HG03159 (cell line): ENCODE data around the gene ASAP2.

Experiments
- ATAC-seq: cut with Tn5 transposase; IDR thresholded peaks from one replicate; pipeline ENCODE4 v1.9.1; 2021; ENCODE audit warnings: mild to moderate bottlenecking, moderate library complexity; ENCODE audit not compliant: unreplicated experiment

ASAP2 gene

DNA sequence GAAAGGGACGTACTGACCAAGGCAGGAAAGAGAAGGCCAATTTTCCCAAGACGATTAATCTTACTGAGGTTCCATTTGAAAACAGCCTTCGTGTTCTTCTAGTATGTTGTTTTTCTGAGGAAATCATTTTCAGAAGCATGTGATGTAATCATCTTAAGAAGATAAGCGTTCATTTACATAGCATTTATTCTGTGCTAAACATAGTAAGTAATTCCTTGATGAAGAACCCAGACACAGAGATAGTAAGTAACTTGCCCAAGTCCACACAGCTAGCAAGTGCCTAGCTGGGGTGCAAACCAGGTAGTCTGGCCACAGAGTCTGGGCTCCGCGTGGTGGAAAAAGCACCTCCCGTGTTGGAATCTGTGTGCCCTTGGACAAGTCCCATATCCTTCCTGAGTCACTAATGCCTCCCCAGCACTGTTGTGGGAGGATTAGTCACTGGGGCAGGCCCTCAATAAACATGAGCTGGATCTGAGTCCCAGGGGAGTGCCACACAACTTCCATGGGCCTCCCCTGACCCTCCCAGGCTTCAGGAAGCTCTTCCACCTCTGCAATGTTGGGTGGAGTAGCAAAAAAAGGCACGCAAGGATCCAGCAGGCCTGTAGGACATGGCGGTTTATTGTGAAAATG, 26.9 kb upstream of the ASAP2 start:
- ATAC-seq = no peak

GRCh38 chr2:9184361-9184760, 22.3 kb upstream of the ASAP2 start:
- no peak for ATAC-seq

DNA sequence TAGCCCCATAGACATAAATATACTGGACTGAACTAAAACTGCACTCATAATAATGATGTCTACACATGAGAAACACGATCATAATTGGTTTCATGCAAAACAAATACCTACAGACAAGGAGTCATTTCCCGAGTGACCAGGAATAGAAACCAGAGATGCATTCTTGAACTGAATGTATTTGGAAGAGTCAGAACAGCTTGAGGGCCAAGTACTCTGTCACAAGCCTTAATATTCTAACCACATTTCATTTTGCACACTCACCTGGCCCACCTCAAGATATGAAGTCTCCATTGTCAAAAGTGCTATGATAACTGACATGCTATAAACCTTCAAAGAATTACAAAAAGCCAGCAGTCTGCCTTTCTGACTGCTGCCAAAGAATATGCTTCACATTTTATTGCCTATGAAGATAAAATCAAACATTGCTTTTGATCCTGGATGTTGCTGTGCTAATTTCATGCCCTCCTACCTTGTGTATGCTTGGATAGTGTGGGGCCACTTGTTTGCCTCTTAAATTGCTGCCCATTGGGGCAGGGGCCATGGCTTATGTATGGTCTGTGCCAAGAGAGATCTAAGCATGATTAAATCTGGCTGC, 18.9 kb upstream of the ASAP2 start:
- no peak for ATAC-seq

DNA sequence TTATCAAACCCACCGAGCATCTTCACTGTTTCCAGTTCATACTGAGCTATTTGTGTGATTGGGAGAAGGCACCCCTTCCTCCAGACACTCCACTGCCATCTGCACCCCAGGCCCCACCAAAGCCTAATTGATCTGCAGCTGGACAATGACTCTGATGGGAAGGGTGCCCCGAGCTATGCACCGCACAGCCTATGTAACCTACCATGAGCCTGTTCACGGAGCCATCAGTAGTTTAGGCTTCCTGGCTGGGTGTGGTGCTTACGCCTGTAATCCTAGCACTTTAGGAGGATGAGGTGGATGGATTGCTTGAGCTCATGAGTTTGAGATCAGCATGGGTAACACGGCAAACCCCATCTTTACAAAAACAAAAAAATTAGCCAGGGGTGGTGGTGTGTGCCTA, 17.8 kb upstream of the ASAP2 start:
- ATAC-seq = no peak

GRCh38 chr2:9189901-9190300, 16.7 kb upstream of the ASAP2 start:
- ATAC-seq = no peak

- no peak for ATAC-seq
Observed at GRCh38 chr2:9191041-9191481, 15.6 kb upstream of the ASAP2 start.

GRCh38 chr2:9192712-9193111, 13.9 kb upstream of the ASAP2 start:
- no peak for ATAC-seq

DNA sequence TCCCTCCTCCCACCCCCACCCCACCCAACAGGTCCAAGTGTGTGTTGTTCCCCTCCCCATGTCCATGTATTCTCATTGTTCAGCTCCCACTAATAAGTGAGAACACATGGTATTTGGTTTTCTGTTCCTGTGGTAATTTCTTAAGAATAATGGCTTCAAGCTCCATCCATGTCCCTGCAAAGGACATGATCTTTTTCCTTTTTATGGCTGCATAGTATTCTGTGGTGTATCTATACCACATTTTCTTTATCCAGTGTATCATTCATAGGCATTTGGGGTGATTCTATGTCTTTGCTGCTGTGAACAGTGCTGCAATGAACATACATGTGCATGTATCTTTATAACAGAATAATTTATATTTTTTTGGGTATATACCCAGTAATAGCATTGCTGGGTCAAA, 12.3 kb upstream of the ASAP2 start:
- ATAC-seq = no peak

- no peak for ATAC-seq
Observed at GRCh38 chr2:9196637-9197036, 10.0 kb upstream of the ASAP2 start.

- no peak for ATAC-seq
Observed at GRCh38 chr2:9197916-9198315, 8.7 kb upstream of the ASAP2 start.

DNA sequence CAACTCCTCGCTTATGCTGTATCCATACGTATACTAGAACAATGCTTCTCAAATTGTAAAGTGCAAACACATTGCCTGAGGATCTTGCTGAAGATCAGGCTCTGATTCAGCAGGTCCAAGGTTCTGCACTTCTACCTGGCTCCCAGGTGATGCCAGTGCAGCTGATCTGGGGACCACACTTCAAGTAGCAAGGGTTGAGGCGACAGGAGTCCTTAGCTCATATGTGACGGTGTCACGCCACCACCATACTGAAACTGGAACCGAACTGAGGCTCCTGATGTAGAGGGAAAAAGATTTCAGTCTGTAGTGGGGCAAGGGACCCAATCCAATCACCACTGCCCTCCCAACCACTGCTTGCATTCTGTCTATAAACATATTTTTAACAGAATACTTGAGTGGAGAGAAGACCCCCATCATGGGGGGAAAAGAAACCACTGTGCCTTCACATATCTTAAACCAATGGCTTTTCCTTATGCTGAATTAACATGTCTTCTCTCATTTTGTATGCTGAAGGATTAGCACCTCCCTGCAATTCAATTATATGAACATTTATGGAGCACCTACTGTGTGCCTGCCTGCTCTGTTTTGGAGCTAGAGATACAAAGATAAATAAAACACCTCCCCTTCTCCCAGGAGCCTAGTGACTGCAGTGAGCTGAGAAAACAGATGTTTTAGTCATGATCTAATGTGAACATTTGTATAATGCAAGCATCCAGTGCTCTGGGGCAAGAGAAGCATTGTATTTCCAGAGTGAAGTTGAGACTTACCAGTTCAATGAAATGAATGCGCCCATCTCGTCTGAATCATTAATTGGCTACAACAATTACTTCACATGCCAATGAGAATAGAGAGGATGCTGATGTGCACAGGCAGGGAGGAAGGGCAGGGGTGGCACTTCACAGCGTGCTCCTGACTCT, 6.6 kb upstream of the ASAP2 start:
- no peak for ATAC-seq

- ATAC-seq = no peak
Observed at GRCh38 chr2:9200633-9201015, 6.0 kb upstream of the ASAP2 start.

DNA sequence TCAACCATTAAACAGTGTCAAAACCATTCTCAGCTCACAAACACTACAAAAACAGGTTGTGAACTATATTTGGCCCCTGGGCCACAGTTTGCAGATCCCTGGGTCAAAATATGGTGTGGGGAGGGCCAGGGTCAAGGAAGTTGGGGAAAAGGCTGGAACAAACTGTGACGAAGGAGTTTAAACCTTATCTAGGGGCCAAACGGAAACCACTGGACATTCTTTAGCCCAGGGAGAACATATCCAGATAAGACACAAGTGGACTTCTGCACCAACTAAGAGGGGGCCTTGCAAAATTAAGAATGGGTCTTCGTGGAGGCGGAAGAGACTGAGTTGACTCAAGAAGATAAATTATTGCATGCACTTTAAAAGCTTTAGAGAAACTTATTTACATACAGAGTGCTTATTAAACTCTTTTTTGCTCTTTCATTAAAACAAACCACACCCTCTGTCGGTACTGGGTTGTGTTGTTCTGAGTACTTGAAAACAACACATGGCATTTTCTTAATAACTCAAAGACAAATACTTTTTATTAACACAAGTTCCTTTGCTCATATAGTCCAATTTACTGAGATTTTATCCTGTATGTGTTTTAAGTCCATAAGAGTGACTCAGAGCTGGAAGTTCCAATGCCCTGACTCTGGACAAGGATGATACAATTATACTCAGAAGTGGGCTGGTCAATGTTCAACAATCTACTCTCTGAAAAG, 5.3 kb upstream of the ASAP2 start:
- ATAC-seq = no peak

GRCh38 chr2:9203006-9203405, 3.6 kb upstream of the ASAP2 start:
- ATAC-seq = no peak

GRCh38 chr2:9203876-9204275, 2.7 kb upstream of the ASAP2 start:
- no peak for ATAC-seq

GRCh38 chr2:9204939-9205338, 1.7 kb upstream of the ASAP2 start:
- no peak for ATAC-seq

DNA sequence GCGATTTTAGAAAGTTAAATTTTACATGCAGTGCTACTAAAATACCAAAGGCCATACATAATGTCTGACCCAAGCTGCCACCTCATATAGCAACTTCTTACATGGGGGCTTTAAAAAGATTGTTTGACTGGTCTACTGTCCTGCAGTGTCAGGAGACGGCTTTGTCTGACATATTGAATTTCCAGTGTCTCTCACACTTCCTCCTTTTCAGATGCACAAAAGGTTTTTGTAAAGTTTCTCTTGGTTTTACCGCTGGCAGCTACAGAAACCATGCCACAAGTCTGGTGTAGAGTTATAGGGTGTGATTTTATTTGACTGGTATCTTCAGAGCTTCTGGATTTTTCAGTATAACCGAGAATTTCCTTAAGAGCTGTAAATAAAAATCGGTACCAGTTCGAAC, 1.1 kb upstream of the ASAP2 start:
- ATAC-seq = no peak

GRCh38 chr2:9206991-9207640, 504 bp downstream of the ASAP2 start:
- no peak for ATAC-seq

DNA sequence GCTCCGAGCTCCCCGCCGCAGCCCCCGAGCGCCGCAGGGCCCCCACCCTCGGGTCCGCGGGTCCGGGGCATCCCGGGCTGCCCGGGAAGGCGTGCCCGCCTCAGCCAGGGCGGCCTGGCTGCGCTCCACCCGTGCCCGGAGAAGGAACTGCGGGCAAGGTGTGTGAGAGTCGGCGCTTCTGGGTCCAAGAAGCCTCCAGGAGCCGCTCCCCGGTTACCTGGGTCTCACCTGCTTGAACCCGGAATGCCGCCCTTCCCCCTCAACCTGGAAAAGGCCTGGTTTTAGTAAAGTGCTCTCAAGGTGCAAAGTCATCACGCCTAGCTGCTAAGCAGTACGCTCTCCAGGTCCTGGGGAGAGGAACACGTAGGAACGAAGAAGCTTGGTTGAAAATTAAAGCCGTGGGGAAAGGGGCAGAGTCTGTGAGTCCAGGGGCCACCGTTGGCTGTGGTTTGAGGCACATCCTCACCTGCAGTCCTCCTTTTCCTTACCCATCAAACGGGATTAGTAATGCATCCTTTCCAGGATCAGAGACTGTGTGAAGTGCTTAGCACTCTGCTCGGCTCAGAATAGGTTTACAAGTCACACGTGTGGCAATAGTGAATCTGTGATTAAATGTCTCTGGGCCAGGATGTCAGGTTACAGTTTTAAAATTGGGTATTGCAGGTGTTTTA, 1.2 kb downstream of the ASAP2 start:
- ATAC-seq = no peak

DNA sequence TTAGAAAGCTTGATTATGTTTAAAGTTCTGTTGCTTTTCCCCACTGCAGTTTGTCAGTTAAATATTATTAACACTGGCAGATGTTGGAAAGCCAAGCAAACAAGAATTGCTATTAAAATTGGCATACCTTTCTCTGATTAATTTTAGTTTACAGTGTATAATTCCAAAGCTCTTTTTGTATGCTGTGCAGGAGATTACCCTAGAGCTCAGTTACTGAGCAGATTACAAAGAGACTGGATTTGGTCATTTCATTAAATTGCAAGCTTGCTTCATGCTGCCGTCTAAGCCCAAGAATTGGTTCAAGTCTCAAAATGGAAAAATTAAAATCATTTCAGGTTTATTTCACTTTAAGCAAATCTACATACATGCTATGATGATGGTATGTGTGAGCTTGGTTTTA, 2.3 kb downstream of the ASAP2 start:
- no peak for ATAC-seq
